GM20000 (cell line): ENCODE measurements around the gene DENND1A.
A peak's percentile ranks its signal among the peaks of the same experiment; 100 is the strongest.

Experiments used
- DNase-seq: peaks from one replicate; pipeline ENCODE4 v3.0.0; 2012; ENCODE audit warnings: low spot score
- CTCF ChIP-seq: IDR thresholded peaks from 2 replicates; pipeline ENCODE4 v1.5.1; 2012; ENCODE audit warnings: mild to moderate bottlenecking, control low read depth; ENCODE audit errors: extremely low read depth, missing control alignments

DENND1A gene

GRCh38 chr9:123542435-123543225 lies 387.3 kb downstream of the DENND1A start:
- DNase-seq: no peak
- no peak for TF ChIP-seq CTCF

- no peak for TF ChIP-seq CTCF
- no peak for DNase-seq
Observed at GRCh38 chr9:123541411-123541810, 388.5 kb downstream of the DENND1A start.

GRCh38 chr9:123540457-123540856 lies 389.5 kb downstream of the DENND1A start:
- DNase-seq: no peak
- TF ChIP-seq CTCF: no peak

GRCh38 chr9:123537809-123538208 lies 392.1 kb downstream of the DENND1A start:
- no peak for TF ChIP-seq CTCF

GRCh38 chr9:123536455-123536868 lies 393.5 kb downstream of the DENND1A start:
- TF ChIP-seq CTCF: no peak
- peak; percentile 62 for DNase-seq

More at GRCh38 chr9:123537809-123538208, 392.1 kb downstream of the DENND1A start:
- no peak for DNase-seq

- DNase-seq: no peak
- no peak for TF ChIP-seq CTCF
Observed at GRCh38 chr9:123534336-123534735, 395.6 kb downstream of the DENND1A start.

- TF ChIP-seq CTCF: no peak
- DNase-seq: no peak
Observed at GRCh38 chr9:123530244-123530643, 399.7 kb downstream of the DENND1A start.
